HG03354 (cell line): ENCODE measurements around the gene HERPUD1.

Experiments
- ATAC-seq: cut with Tn5 transposase; IDR thresholded peaks from one replicate; pipeline ENCODE4 v1.9.1; 2021; ENCODE audit warnings: mild to moderate bottlenecking; ENCODE audit not compliant: unreplicated experiment, poor library complexity, severe bottlenecking

Gene HERPUD1

GRCh38 chr16:56950455-56950854 lies 18.5 kb downstream of the HERPUD1 start:
- ATAC-seq = no peak

- peak; percentile 67 for ATAC-seq
Observed at GRCh38 chr16:56950881-56951771, 19.2 kb downstream of the HERPUD1 start.

GRCh38 chr16:56953006-56953405 lies 21.1 kb downstream of the HERPUD1 start:
- ATAC-seq = no peak

- no peak for ATAC-seq
Observed at GRCh38 chr16:56956076-56956475, 24.1 kb downstream of the HERPUD1 start.

- ATAC-seq = no peak
Observed at GRCh38 chr16:56956756-56957155, 24.8 kb downstream of the HERPUD1 start.

GRCh38 chr16:56960681-56961281 lies 28.8 kb downstream of the HERPUD1 start:
- ATAC-seq = no peak

- ATAC-seq = no peak
Observed at GRCh38 chr16:56961386-56961785, 29.4 kb downstream of the HERPUD1 start.

- no peak for ATAC-seq
Observed at GRCh38 chr16:56961851-56962281, 29.9 kb downstream of the HERPUD1 start, which contains the start of gene CETP. Gene CETP (plus strand): TSS chr16:56961950. CDS start chr16:56961980, 30 bp downstream.

GRCh38 chr16:56964243-56965148 lies 32.6 kb downstream of the HERPUD1 start:
- peak; percentile 78 for ATAC-seq

- ATAC-seq = no peak
Observed at GRCh38 chr16:56965149-56966092, 33.5 kb downstream of the HERPUD1 start.

GRCh38 chr16:56966093-56966475 lies 34.1 kb downstream of the HERPUD1 start:
- ATAC-seq = no peak

- no peak for ATAC-seq
Observed at GRCh38 chr16:56967733-56968132, 35.8 kb downstream of the HERPUD1 start.

- ATAC-seq = no peak
Observed at GRCh38 chr16:56969769-56970168, 37.8 kb downstream of the HERPUD1 start.

- ATAC-seq = peak; percentile 78
Observed at GRCh38 chr16:56970934-56971767, 39.2 kb downstream of the HERPUD1 start.

- ATAC-seq = no peak
Observed at GRCh38 chr16:56971768-56972043, 39.8 kb downstream of the HERPUD1 start.

- ATAC-seq = no peak
Observed at GRCh38 chr16:56972403-56973293, 40.7 kb downstream of the HERPUD1 start.

GRCh38 chr16:56973294-56973689 lies 41.4 kb downstream of the HERPUD1 start:
- ATAC-seq = no peak
